ENCODE results near the gene C12orf43. TPM values are rescaled to one million over a fixed set of nuclear protein-coding genes. Genes with fewer than 3 reads are reported as not detected.
A peak's percentile ranks its signal among the peaks of the same experiment; 100 is the strongest.

The C12orf43 gene
- polyA plus RNA-seq, 3 donors = 14.6 to 18.3 (median 16.7) TPM

GRCh38 chr12:120988658-120989057 is 27.6 kb downstream of the C12orf43 start:
- no peak for DNase-seq (ENCODE audit: extremely low read depth in 1 of 11, low read depth in 9 of 11, low spot score in 4 of 11)

DNA sequence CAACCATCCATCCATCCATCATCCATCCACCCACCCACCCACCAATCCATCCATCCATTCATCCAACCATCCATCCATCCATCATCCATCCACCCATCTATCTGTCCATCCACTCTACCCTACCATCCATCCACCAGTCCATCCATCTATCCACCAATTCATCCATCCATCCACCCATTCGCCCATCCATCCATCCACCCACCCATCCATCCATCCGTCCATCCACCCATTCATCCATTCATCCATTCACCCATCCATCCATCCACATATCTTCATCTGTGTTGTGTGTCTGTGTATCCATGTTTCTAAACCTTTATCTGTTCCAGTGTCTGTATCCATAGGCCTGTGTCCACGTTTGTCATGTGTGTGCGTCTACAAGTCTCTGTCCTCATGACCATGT is 28.1 kb downstream of the C12orf43 start:
- DNase-seq (ENCODE audit: extremely low read depth in 1 of 11, low read depth in 9 of 11, low spot score in 4 of 11) = no peak

- DNase-seq (ENCODE audit: extremely low read depth in 1 of 11, low read depth in 9 of 11, low spot score in 4 of 11) = no peak
Measured at GRCh38 chr12:120984351-120984898, 31.9 kb downstream of the C12orf43 start.

DNA sequence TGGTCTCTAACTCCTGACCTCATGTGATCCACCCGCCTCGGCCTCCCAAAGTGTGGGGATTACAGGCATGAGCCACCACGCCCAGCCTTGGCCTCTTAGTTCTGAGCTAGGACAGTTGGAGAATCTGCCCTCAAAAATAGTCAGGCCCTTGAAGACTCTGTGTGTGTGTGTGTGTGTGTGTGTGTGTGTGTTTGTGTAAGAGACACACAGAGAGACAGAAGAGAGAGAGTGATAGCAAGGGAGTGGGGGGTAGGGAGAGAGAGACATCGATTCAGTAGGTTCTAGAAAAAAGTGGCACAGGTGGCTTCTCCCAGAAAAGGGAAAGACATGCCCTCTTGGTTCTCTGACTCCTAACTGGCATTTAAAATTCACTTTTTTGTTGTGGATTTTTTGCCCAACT is 32.5 kb downstream of the C12orf43 start:
- DNase-seq (ENCODE audit: extremely low read depth in 1 of 11, low read depth in 9 of 11, low spot score in 4 of 11) = no peak

- DNase-seq (ENCODE audit: extremely low read depth in 1 of 11, low read depth in 9 of 11, low spot score in 4 of 11) = no peak
Measured at GRCh38 chr12:120982659-120983058, 33.6 kb downstream of the C12orf43 start.

DNA sequence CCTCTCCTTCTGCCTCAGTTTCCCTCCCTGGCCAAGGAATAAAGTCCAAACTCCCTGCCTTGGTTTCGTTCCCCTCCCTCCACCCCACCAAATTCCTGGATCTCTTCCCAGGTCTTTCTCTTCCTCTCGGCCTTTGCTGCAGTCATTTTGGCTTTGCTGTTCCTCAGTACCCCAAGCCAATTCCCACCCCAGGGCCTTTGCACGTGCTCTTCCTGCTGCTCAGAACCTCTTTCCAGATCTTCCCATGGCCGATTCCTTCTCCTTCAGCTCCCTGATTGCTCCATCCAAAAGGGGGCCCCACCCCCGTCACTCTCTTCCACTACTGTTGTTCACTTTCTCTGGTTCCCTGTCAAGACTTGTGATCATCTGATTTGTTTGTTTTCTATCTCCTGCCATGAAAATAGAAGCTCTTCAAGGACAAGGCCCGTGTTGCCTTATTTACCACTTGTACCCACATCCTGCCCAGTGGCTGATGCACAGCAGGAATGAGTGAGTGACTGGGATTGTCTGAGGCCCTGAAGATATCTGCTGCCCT is 34.8 kb downstream of the C12orf43 start:
- DNase-seq (ENCODE audit: extremely low read depth in 1 of 11, low read depth in 9 of 11, low spot score in 4 of 11) = no peak

- DNase-seq (ENCODE audit: extremely low read depth in 1 of 11, low read depth in 9 of 11, low spot score in 4 of 11) = peak in 4 of 11 donors; percentile 28 to 76 (median 60)
Measured at GRCh38 chr12:120980800-120981368, 35.4 kb downstream of the C12orf43 start.

DNA sequence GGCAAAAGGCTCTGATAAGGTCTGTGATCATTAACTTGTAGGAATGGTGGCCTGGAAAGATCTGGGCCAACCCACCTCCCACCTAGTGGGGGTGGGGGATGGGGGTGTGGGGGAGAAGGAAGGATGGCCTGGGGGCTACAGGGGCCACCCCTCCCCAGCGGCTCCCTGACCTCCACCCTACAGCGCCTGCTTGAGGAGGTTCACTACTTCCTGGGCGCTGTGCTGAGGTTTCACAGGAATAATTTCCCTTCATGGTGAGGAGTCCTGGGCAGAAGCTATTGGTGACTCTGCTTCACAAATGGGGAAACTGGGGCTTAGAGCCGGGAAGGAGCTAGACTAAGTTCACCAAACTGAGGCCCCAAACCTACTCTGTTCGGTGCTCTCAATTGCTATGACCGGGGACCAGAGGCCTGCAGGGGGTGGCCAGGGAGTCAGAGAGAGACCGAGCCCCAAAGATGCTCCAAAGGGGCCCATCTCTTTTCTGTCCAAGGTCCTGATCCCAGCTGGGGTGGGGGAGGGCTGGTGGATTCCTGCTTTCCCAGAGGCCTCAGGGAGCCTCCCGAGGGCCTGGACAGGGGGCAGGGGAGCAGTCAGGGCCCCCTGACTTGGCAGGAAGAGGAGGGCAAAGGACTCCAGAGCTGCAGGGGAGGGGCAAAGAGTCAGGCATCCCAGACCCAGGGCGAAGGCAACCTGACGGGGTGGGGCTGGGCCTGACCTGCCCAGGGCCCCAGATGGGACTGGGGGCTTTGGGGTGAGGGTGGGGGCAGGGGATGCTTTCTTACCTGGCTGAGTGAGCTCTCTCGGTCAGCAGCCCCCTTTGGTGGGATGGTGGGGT is 36.2 kb downstream of the C12orf43 start:
- peak in 1 of 11 donors; percentile 47 for DNase-seq (ENCODE audit: extremely low read depth in 1 of 11, low read depth in 9 of 11, low spot score in 4 of 11)

GRCh38 chr12:120979220-120979861 is 36.9 kb downstream of the C12orf43 start:
- no peak for DNase-seq (ENCODE audit: extremely low read depth in 1 of 11, low read depth in 9 of 11, low spot score in 4 of 11)

- DNase-seq (ENCODE audit: extremely low read depth in 1 of 11, low read depth in 9 of 11, low spot score in 4 of 11) = no peak
Measured at GRCh38 chr12:120978296-120979219, 37.7 kb downstream of the C12orf43 start, which contains the start of gene HNF1A. TSS of gene HNF1A (plus strand) at chr12:120978543. CDS start at chr12:120978769, 226 bp downstream.

GRCh38 chr12:120977531-120978295 is 38.6 kb downstream of the C12orf43 start:
- DNase-seq (ENCODE audit: extremely low read depth in 1 of 11, low read depth in 9 of 11, low spot score in 4 of 11) = no peak

GRCh38 chr12:120972870-120973543 is 43.3 kb downstream of the C12orf43 start:
- DNase-seq (ENCODE audit: extremely low read depth in 1 of 11, low read depth in 9 of 11, low spot score in 4 of 11) = peak in 7 of 11 donors; percentile 58 to 93 (median 81)

DNA sequence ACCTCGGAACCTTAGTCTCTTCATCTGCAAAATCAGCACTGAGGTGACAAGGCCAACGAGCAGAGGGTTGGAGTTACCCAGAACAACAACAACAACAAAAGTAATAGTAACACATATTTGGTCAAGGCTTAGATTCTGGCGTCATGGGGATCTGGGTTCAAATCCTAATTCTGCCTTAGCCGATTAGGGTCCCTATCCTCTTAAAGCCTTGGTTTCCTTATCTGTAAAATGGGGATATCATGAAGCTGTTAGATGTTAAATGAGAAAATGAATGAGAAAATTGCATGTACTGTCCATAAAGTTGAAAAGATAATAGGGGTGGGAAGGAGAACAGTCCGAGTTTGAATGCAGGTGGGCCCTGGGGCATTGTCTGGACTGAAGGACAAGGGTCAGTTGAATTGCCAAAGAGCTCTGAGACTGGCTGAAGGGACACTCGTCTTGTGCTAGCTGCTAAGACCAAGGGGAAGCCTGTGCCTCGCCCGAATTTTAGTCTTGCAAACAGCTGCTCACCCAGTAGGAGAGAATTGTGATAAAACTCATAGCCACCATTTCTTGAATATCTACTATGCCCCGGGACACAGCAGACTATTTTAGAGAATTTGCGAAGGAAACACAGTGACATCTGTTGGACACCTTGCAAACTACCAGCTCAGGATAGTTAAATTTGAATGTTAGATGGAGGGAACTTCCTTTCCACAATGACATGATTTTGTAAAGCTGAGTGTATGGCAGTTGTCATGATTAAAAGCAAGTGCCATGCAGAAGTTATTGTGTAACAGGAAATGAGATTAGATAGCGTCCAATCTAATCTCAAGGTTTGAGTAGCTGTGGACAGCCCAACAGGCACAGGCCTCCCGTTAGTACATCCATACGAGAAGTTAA is 44.7 kb downstream of the C12orf43 start:
- no peak for DNase-seq (ENCODE audit: extremely low read depth in 1 of 11, low read depth in 9 of 11, low spot score in 4 of 11)

- no peak for DNase-seq (ENCODE audit: extremely low read depth in 1 of 11, low read depth in 9 of 11, low spot score in 4 of 11)
Measured at GRCh38 chr12:120970310-120970709, 46.0 kb downstream of the C12orf43 start.

DNA sequence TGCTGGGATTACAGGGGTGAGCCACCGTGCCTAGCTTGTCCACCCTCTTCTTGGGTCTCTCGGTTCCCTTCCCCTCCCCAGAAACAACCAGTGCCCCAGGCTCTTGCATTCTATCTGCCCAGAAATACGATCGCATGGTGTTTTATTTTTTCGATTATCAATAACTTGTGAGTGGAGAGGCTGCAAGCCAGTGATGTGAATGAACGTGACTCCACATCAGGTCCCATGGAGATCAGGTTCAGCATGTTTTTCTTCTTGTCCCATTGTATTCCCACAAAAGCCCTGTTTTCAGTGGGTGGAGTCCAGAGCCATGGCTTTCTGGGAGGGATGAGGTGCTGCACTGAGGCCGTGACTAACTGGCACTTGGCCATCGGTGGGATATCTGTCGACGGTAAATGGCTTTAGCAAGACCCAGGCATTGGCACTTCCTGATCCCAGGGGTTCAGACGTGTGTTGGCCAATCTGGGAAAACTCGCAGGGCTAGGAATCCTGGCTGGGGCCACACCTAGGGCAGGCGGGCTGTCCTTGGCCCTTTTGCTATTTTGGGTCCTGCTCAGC is 50.7 kb downstream of the C12orf43 start:
- no peak for DNase-seq (ENCODE audit: extremely low read depth in 1 of 11, low read depth in 9 of 11, low spot score in 4 of 11)

DNA sequence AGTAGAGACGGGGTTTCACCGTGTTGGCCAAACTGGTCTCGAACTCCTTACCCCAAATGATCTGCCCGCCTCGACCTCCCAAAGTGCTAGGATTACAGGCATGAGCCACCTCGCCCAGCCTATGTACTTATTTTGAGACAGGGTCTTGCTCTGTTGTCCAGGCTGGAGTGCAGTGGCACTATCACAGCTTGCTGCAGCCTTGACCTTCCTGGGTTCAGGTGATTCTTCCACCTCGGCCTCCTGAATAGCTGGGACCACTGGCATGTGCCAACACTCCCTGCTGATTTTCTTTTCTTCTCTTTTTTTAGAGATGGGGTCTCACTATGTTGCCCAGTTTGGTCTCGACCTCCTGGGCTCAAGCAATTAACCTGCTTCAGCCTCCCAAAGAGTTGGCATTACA is 52.0 kb downstream of the C12orf43 start:
- DNase-seq (ENCODE audit: extremely low read depth in 1 of 11, low read depth in 9 of 11, low spot score in 4 of 11) = no peak

All from renal cortex interstitium (tissue), 11 donors.